Measurements from ENCODE around the gene ANKRD11.
"Not testable (repeated sequence)": the region's sequence is repeated elsewhere in the genome, so short reads cannot be mapped to it uniquely, and the experiment has no call there.

Gene ANKRD11

GRCh38 chr16:89436366-89436765 is 54.0 kb downstream of the ANKRD11 start:
- no peak for TF ChIP-seq ZFX (IDR thresholded peaks at IDR 0.05; ENCODE audit: borderline replicate concordance)
- no peak for TF ChIP-seq CTCF (IDR thresholded peaks at IDR 0.05)
- no peak overlapping the region for H3K27ac ChIP-seq

- H3K27ac ChIP-seq = not testable (repeated sequence)
Observed at GRCh38 chr16:89435059-89435458, 55.3 kb downstream of the ANKRD11 start.

- H3K27ac ChIP-seq = no peak overlapping the region
- no peak for TF ChIP-seq CTCF (IDR thresholded peaks at IDR 0.05)
- no peak for TF ChIP-seq ZFX (IDR thresholded peaks at IDR 0.05; ENCODE audit: borderline replicate concordance)
Observed at GRCh38 chr16:89434490-89434889, 55.9 kb downstream of the ANKRD11 start.

- H3K27ac ChIP-seq = not testable (repeated sequence)
Observed at GRCh38 chr16:89433363-89433984, 56.9 kb downstream of the ANKRD11 start.

- no peak for TF ChIP-seq ZFX (IDR thresholded peaks at IDR 0.05; ENCODE audit: borderline replicate concordance)
- peak overlapping the region; percentile 78 for H3K27ac ChIP-seq
Observed at GRCh38 chr16:89431630-89432029, 58.7 kb downstream of the ANKRD11 start.

GRCh38 chr16:89431158-89431584 is 59.2 kb downstream of the ANKRD11 start:
- TF ChIP-seq CTCF (IDR thresholded peaks at IDR 0.05) (no peak), ZFX (IDR thresholded peaks at IDR 0.05; ENCODE audit: borderline replicate concordance) (no peak)
- H3K27ac ChIP-seq = peak overlapping the region; percentile 78

- TF ChIP-seq ZFX (IDR thresholded peaks at IDR 0.05; ENCODE audit: borderline replicate concordance) (no peak), CTCF (IDR thresholded peaks at IDR 0.05) (no peak)
- peak overlapping the region; percentile 78 for H3K27ac ChIP-seq
Observed at GRCh38 chr16:89430436-89431157, 59.8 kb downstream of the ANKRD11 start.

- not testable (repeated sequence) for H3K27ac ChIP-seq
Observed at GRCh38 chr16:89428605-89429004, 61.8 kb downstream of the ANKRD11 start.

- H3K27ac ChIP-seq = no peak overlapping the region
- TF ChIP-seq ZFX (IDR thresholded peaks at IDR 0.05; ENCODE audit: borderline replicate concordance) = no peak
- no peak for TF ChIP-seq CTCF (IDR thresholded peaks at IDR 0.05)
Observed at GRCh38 chr16:89426736-89427530, 63.4 kb downstream of the ANKRD11 start.

All from 22Rv1 (cell line).